CD8-positive, alpha-beta memory T cell (primary cell): ENCODE results near the gene KRTAP29-1. TPM values are rescaled to one million over a fixed set of nuclear protein-coding genes. Genes with fewer than 3 reads are reported as not detected.
"Not testable (repeated sequence)": the region's sequence is repeated elsewhere in the genome, so short reads cannot be mapped to it uniquely, and the experiment has no call there.

Experiments
- CTCF ChIA-PET: fragments of 350-600 bp; sonication (Branson Sonifier 250); formaldehyde crosslinking; loops from one replicate; lab custom pipeline; 2021; ENCODE audit warnings: antibody characterized with exemption; lab: Charles Lee
- POLR2A ChIA-PET: fragments of 350-600 bp; sonication (Branson Sonifier 250); formaldehyde crosslinking; loops from one replicate; lab custom pipeline; 2021; ENCODE audit warnings: antibody characterized with exemption; lab: Charles Lee
- DNase-seq, 5 donors: peaks; one replicate each; pipeline versions ENCODE4 v3.0.0 to v3.0.0-alpha.2; 2020 to 2022; ENCODE audit warnings: mixed read lengths in 1 of 5
- H3K27ac ChIP-seq: one replicate; pipeline ENCODE4 v1.7.0; 2013; ENCODE audit warnings: low read depth, mild to moderate bottlenecking, low read length, moderate library complexity
- H3K27me3 ChIP-seq: 2 replicates; pipeline ENCODE4 v1.7.0; 2013; ENCODE audit warnings: low read length, mild to moderate bottlenecking; ENCODE audit not compliant: insufficient read depth, poor library complexity, severe bottlenecking
- H3K36me3 ChIP-seq: 2 replicates; pipeline ENCODE4 v1.7.0; 2013; ENCODE audit warnings: mild to moderate bottlenecking, low read length, moderate library complexity; ENCODE audit not compliant: insufficient read depth
- H3K4me1 ChIP-seq: 2 replicates; pipeline ENCODE4 v1.7.0; 2013; ENCODE audit warnings: mild to moderate bottlenecking, low read length, moderate library complexity; ENCODE audit not compliant: insufficient read depth
- H3K4me3 ChIP-seq: 2 replicates; pipeline ENCODE4 v1.7.0; 2013; ENCODE audit warnings: mild to moderate bottlenecking, low read length
- H3K9me3 ChIP-seq: 2 replicates; pipeline ENCODE4 v1.7.0; 2013; ENCODE audit warnings: mild to moderate bottlenecking, low read length
- H3K27ac Mint-ChIP-seq, 8 donors: one replicate each; pipeline ENCODE4 v1.8.0; 2020 to 2021; ENCODE audit warnings: mixed read lengths in 8 of 8, mild to moderate bottlenecking in 6 of 8, inconsistent platforms in 3 of 8, moderate library complexity in 3 of 8
- H3K27me3 Mint-ChIP-seq, 2 donors: one replicate each; pipeline ENCODE4 v1.8.0; 2020 to 2021; ENCODE audit warnings: mixed read lengths in 2 of 2, mild to moderate bottlenecking in 1 of 2, moderate library complexity in 1 of 2
- H3K36me3 Mint-ChIP-seq, 3 donors: one replicate each; pipeline ENCODE4 v1.8.0; 2020 to 2021; ENCODE audit warnings: mixed read lengths in 3 of 3, inconsistent platforms in 1 of 3, mild to moderate bottlenecking in 1 of 3
- H3K4me1 Mint-ChIP-seq, 3 donors: one replicate each; pipeline ENCODE4 v1.8.0; 2020 to 2021; ENCODE audit warnings: mixed read lengths in 3 of 3, inconsistent platforms in 1 of 3, mild to moderate bottlenecking in 1 of 3
- H3K4me3 Mint-ChIP-seq, 7 donors: one replicate each; pipeline ENCODE4 v1.8.0; 2020 to 2021; ENCODE audit warnings: mixed read lengths in 7 of 7, mild to moderate bottlenecking in 6 of 7, moderate library complexity in 4 of 7, inconsistent platforms in 2 of 7
- H3K9me3 Mint-ChIP-seq, 5 donors: one replicate each; pipeline ENCODE4 v1.8.0; 2020 to 2022; ENCODE audit warnings: mixed read lengths in 5 of 5, mild to moderate bottlenecking in 3 of 5, moderate library complexity in 2 of 5, inconsistent platforms in 1 of 5
- polyA plus RNA-seq: library from polyadenylated mRNA; unstranded; fragments of 300-500 nt; fragmentation: Illumina TruSeq; gene quantifications from one replicate; pipeline ENCODE4 v1.2.3, GENCODE V29; 2021
- total RNA-seq, 2 experiments: library from RNA; stranded (reverse); gene quantifications; one replicate each; pipeline ENCODE4 v1.2.3, GENCODE V29; 2021

The KRTAP29-1 gene, protein sequence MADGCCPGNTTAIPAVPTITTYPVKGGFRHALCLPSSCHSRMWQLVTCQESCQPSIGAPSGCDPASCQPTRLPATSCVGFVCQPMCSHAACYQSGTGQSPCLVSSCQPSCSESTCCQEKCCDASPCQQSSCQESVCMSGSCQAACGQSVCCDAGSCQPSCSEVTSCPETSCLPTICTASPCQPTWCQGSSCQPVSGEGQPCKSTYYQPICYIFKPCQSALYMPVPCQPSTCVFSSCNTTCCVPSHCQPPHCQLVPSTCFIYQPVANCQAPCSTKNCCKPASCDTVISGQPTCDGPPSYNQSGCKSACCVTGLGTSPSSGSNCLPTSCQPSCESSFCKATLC
- not detected for total RNA-seq
- 0.22 TPM for polyA plus RNA-seq

DNA sequence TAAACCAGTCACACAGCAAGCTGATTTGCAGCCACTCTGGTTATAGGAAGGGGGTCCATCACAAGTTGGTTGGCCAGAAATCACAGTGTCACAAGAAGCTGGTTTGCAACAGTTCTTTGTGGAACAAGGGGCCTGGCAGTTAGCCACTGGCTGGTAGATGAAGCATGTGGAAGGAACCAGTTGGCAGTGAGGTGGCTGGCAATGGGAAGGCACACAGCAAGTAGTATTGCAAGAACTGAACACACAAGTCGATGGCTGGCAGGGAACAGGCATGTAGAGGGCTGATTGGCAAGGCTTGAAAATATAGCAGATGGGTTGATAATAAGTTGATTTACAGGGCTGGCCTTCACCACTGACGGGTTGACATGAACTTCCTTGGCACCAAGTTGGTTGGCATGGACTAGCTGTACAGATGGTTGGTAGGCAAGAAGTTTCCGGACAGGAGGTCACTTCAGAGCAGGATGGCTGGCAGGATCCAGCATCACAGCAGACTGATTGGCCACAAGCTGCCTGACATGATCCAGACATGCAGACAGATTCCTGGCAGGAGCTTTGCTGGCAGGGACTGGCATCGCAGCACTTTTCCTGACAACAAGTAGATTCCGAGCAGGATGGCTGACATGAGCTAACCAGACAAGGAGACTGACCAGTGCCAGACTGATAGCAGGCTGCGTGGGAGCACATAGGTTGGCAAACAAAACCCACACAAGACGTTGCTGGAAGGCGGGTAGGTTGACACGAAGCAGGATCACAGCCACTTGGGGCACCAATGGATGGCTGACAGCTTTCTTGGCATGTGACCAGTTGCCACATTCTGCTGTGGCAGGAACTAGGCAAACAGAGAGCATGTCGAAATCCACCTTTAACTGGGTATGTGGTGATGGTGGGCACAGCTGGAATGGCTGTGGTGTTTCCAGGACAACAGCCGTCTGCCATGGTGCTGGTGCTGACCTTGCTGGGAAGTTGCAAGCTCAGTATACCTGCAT is at the start of gene KRTAP29-1:
TSS of gene KRTAP29-1 (minus strand) at position 936 of the 986 bp plus-strand sequence. CDS start at position 936, 0 bp downstream.
- DNase-seq, result no peak
- no peak within 1 kb of the TSS for H3K4me3 ChIP-seq
- H3K9me3 Mint-ChIP-seq, result no peaks in the 10 kb centered on the region
- peaks cover 0 to 5% (median 2%) of the 10 kb centered on the region in 3 donors for H3K36me3 Mint-ChIP-seq
- no peak within 1 kb of the TSS for H3K27ac ChIP-seq
- POLR2A ChIA-PET, result no interaction called here
- no peak within 1 kb of the TSS for H3K4me3 Mint-ChIP-seq
- H3K27me3 Mint-ChIP-seq, result peaks cover 3 to 12% of the 10 kb centered on the region in 2 donors
- peaks cover 9% of the 10 kb centered on the region for H3K4me1 ChIP-seq
- H3K27ac Mint-ChIP-seq, result peak within 1 kb of the TSS in 2 of 8 donors; percentile 39 to 58
- peaks cover 23 to 31% (median 27%) of the 10 kb centered on the region in 3 donors for H3K4me1 Mint-ChIP-seq
- no peaks in the 10 kb centered on the region for H3K27me3 ChIP-seq
- no peaks in the 10 kb centered on the region for H3K9me3 ChIP-seq
- H3K36me3 ChIP-seq, result no peaks in the 10 kb centered on the region
- CTCF ChIA-PET, result interaction anchor here (1.1 kb wide), 1 partner anchor 20 kb away, joined by 3 read pairs; no protein-coding TSS in a partner anchor

DNA sequence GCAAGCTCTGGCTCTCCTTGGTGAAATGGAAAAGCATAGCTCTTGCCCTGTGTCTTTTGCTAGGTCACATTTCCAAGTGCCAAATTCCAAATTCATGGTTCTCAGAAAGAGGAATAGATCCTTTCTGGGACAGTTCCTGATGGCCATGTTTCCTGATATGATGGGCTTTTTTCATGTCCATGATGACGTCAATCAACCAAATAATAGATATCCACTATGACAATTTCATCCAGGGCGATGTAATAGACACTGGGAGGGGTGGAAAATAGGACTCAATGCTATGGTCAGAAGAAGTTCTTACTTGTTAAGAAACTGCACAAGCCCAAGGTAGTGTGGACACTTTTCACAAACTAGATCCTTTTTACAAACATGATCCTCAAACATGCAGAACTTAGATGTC is 48.5 kb upstream of the KRTAP29-1 start:
- Mint-ChIP-seq H3K9me3 (peaks cover 0 to under 1% (median 0%) of the 10 kb centered on the region in 5 donors), H3K36me3 (peaks cover 0 to 13% (median 2%) of the 10 kb centered on the region in 3 donors), H3K4me1 (peaks cover 14 to 18% (median 15%) of the 10 kb centered on the region in 3 donors), H3K27ac (no peak overlapping the region), H3K27me3 (peaks cover 9 to 19% of the 10 kb centered on the region in 2 donors), H3K4me3 (no peak overlapping the region)
- no peaks in the 10 kb centered on the region for H3K36me3 ChIP-seq
- H3K27ac ChIP-seq, result no peak overlapping the region
- peaks cover 14% of the 10 kb centered on the region for H3K4me1 ChIP-seq
- DNase-seq, result no peak
- no peak overlapping the region for H3K4me3 ChIP-seq
- CTCF ChIA-PET, result interaction anchor here (1.5 to 1.7 kb wide), 2 partner anchors 11 to 43 kb away, joined by 3 to 4 read pairs; no protein-coding TSS in a partner anchor
- POLR2A ChIA-PET, result no interaction called here
- no peaks in the 10 kb centered on the region for H3K9me3 ChIP-seq
- no peaks in the 10 kb centered on the region for H3K27me3 ChIP-seq

DNA sequence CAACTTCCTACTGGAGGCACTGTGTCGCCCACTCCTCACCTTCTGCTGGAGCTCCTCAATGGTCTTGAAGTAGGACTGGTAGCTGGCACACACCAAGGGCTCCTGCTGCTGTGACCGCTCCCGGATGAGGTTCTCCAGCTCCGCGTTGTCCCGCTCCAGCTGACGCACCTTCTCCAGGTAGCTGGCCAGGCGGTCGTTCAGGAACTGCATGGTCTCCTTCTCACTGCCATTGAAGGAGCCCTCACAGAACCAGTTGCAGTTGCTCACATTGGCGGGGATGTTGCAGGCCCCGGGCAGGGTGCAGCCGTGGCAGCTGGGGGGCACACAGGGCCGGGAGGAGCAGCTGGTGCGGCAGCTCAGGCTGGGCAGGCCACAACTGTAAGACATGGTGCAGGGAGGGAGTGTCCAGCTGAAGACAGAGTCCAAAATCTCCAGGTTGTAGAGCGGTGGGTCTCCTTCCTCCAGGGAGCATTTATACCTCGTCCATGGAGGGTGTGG is 47.8 kb upstream of the KRTAP29-1 start, which contains the start of gene KRT33A:
TSS of gene KRT33A (minus strand) at position 448 of the 498 bp plus-strand sequence. CDS start at position 387, 61 bp downstream.
- peaks cover 14% of the 10 kb centered on the region for H3K4me1 ChIP-seq
- H3K9me3 ChIP-seq, H3K27me3 ChIP-seq, H3K4me3 Mint-ChIP-seq, H3K4me3 ChIP-seq, H3K27ac ChIP-seq, H3K36me3 ChIP-seq, H3K9me3 Mint-ChIP-seq, DNase-seq, H3K36me3 Mint-ChIP-seq, POLR2A ChIA-PET: not testable (repeated sequence)
- peaks cover 6 to 17% of the 10 kb centered on the region in 2 donors for H3K27me3 Mint-ChIP-seq
- peak within 1 kb of the TSS in 1 of 8 donors; percentile 48 for H3K27ac Mint-ChIP-seq
- peaks cover 14 to 22% (median 15%) of the 10 kb centered on the region in 3 donors for H3K4me1 Mint-ChIP-seq
- CTCF ChIA-PET, result interaction anchor here (1.6 to 1.7 kb wide), 2 partner anchors 11 to 313 kb away, joined by 3 to 4 read pairs; no protein-coding TSS in a partner anchor

DNA sequence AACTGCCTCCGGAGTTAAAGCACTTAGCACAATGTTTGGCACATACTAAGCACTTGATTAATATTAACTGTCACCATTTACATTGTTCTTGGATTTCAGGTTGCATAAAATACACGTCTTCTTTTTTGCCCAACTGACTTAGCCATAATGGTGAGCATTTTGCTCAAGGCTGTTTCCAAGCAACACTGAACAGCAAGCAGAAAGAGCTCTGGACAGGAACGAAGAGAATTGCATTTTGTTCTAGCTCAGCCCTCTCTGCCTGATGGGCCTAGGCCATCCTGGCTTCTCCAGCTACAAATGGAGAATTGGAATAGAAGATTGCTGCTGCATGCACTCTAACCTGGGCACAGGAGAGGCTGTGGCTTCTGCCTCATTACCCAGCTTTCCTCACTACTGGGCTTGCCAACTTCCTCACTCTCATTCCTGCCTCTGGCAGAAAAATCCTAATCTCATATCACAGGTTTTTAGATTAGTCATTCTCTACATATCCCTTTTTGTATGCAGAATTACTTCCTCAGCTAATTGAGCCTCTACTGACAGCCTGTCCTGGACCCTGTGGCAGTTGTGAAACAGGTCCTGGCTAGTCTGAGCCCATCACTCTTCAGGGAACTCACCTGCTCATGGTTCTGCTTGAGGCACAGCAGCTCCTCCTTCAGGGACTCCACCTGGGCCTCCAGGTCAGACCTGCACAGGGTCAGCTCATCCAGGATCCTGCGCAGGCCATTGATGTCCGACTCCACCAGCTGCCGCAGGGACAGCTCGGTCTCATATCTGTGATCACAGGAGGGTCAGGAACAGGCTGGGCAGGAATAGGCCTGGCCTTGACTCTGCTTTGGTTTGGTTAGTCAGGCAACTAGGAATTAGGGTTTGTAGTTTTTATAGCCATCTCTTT is 45.5 kb upstream of the KRTAP29-1 start:
- H3K36me3 Mint-ChIP-seq, result peaks cover 2 to 16% (median 3%) of the 10 kb centered on the region in 3 donors
- CTCF ChIA-PET, result interaction anchor here (0.7 to 1.5 kb wide), 8 partner anchors 8 to 314 kb away, joined by 3 to 5 read pairs (median 4); no protein-coding TSS in a partner anchor
- POLR2A ChIA-PET, result no interaction called here

DNA sequence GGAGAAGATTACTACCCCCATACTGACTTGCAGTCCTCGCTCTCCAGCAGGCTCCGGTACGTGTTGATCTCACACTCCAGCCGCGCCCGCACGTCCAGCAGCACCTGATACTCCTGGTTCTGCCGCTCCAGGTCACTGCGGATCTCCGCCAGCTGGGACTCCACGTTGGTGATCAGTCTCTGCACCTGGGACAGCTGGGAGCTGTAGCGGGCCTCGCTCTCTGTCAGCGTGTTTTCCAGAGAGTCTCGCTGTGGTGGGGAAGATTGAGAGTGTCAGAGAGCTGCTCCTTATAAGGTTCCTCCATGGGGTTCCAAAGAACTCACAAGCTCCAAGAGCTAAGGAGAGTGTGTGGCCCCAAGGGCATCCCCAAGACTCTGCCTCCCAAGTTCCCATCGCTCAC is 43.8 kb upstream of the KRTAP29-1 start:
- not testable (repeated sequence) for H3K27me3 ChIP-seq, H3K4me3 ChIP-seq, H3K27ac ChIP-seq, H3K9me3 ChIP-seq, H3K36me3 ChIP-seq, H3K27ac Mint-ChIP-seq, DNase-seq, H3K27me3 Mint-ChIP-seq
- POLR2A ChIA-PET, result interaction anchor here (0.6 kb wide), 1 partner anchor 156 kb away, joined by 3 read pairs; no protein-coding TSS in a partner anchor
- Mint-ChIP-seq H3K36me3 (peaks cover 3 to 24% (median 5%) of the 10 kb centered on the region in 3 donors), H3K4me1 (peaks cover 25 to 40% (median 27%) of the 10 kb centered on the region in 3 donors), H3K4me3 (peak overlapping the region in 1 of 7 donors; percentile 13), H3K9me3 (peaks cover 10 to 24% (median 16%) of the 10 kb centered on the region in 5 donors)
- CTCF ChIA-PET, result interaction anchor here (0.7 kb wide), 1 partner anchor 24 kb away, joined by 3 read pairs; no protein-coding TSS in a partner anchor
- peaks cover 20% of the 10 kb centered on the region for H3K4me1 ChIP-seq

More for the DNA sequence above, 45.5 kb upstream of the KRTAP29-1 start:
- peaks cover 20 to 34% (median 22%) of the 10 kb centered on the region in 3 donors for H3K4me1 Mint-ChIP-seq
- peaks cover 4 to 7% (median 5%) of the 10 kb centered on the region in 5 donors for H3K9me3 Mint-ChIP-seq
- H3K27me3 ChIP-seq, result no peaks in the 10 kb centered on the region
- DNase-seq, result no peak
- H3K27me3 Mint-ChIP-seq, result peaks cover 6 to 7% of the 10 kb centered on the region in 2 donors
- H3K27ac ChIP-seq, result no peak overlapping the region
- H3K4me3 ChIP-seq, result no peak overlapping the region
- peak overlapping the region in 2 of 8 donors; percentile 24 to 35 for H3K27ac Mint-ChIP-seq
- no peak overlapping the region for H3K4me3 Mint-ChIP-seq
- peaks cover 14% of the 10 kb centered on the region for H3K4me1 ChIP-seq
- H3K36me3 ChIP-seq, result no peaks in the 10 kb centered on the region
- H3K9me3 ChIP-seq, result no peaks in the 10 kb centered on the region

DNA sequence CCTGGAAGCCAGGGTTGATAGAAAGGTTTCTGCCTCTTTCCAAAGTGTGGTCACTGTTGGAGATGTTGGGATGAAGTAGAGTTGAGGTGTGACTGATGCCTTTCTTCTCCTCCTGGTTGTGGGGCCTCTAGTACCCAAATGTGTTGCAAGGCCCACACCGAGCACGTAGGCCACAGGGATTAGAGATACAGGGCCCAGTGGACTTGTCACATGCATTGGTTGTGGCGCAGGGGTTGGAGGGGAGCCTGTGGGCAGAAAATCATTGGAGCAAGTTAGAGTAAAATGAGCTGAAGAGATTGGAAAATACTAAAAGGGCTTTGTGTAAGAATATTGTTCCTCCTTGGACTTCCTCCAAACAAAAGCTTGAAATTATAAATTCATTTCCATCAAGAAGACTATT is 43.3 kb upstream of the KRTAP29-1 start:
- peak overlapping the region in 1 of 8 donors; percentile 17 for H3K27ac Mint-ChIP-seq
- H3K9me3 Mint-ChIP-seq, result peaks cover 10 to 24% (median 16%) of the 10 kb centered on the region in 5 donors
- no peaks in the 10 kb centered on the region for H3K27me3 ChIP-seq
- H3K36me3 ChIP-seq, result no peaks in the 10 kb centered on the region
- no peak overlapping the region for H3K4me3 ChIP-seq
- no peak overlapping the region for H3K27ac ChIP-seq
- peaks cover 4% of the 10 kb centered on the region for H3K9me3 ChIP-seq
- H3K4me1 Mint-ChIP-seq, result peaks cover 26 to 42% (median 31%) of the 10 kb centered on the region in 3 donors
- H3K27me3 Mint-ChIP-seq, result no peaks in the 10 kb centered on the region
- CTCF ChIA-PET, result no interaction called here
- H3K36me3 Mint-ChIP-seq, result peaks cover 3 to 24% (median 5%) of the 10 kb centered on the region in 3 donors
- DNase-seq, result no peak
- POLR2A ChIA-PET, result no interaction called here
- peaks cover 20% of the 10 kb centered on the region for H3K4me1 ChIP-seq
- H3K4me3 Mint-ChIP-seq, result no peak overlapping the region
